IMR-90 (cell line): ENCODE measurements around the gene CHM. TPM values are rescaled to one million over a fixed set of nuclear protein-coding genes. Genes with fewer than 3 reads are reported as not detected.

ENCODE experiments used
- ATAC-seq: fragments of 200-7000 bp; cut with Tn5 transposase; 2 replicates; pipeline ENCODE4 v1.9.1; 2020; ENCODE audit warnings: low read depth, mild to moderate bottlenecking, moderate library complexity
- BruUV-seq: library from RNA; stranded (reverse); fragments of 400-500 nt; replicated peaks from 2 replicates; lab custom pipeline; 2021; lab: Mats Ljungman, UMichigan
- CTCF ChIA-PET: fragments of 300-600 bp; formaldehyde crosslinking; extraction: SDS; loops from one replicate; lab custom pipeline; 2021; ENCODE audit warnings: antibody characterized with exemption; lab: Yijun Ruan, JAX
- POLR2A ChIA-PET: fragments of 300-600 bp; sonication (Branson Sonifier 250); formaldehyde crosslinking; loops from one replicate; lab custom pipeline; 2022; ENCODE audit warnings: antibody characterized with exemption; ENCODE audit not compliant: unreplicated experiment; lab: Charles Lee
- DNase-seq: peaks from one replicate; pipeline ENCODE4 v3.0.0; 2013
- H2AFZ ChIP-seq: replicated peaks from 2 replicates; pipeline ENCODE3; 2013; ENCODE audit warnings: low read length, mild to moderate bottlenecking; ENCODE audit not compliant: poor library complexity
- H2AK5ac ChIP-seq: 2 replicates; pipeline ENCODE4 v1.6.1; 2013; ENCODE audit warnings: low read depth, low read length, inconsistent platforms
- H2AK9ac ChIP-seq: replicated peaks from 2 replicates; pipeline ENCODE3; 2013; ENCODE audit warnings: mild to moderate bottlenecking, low read depth, low read length, moderate library complexity; ENCODE audit not compliant: poor library complexity
- H2BK120ac ChIP-seq: 2 replicates; pipeline ENCODE4 v1.6.1; 2013; ENCODE audit warnings: low read depth, low read length, inconsistent platforms
- H2BK15ac ChIP-seq: 3 replicates; pipeline ENCODE4 v1.6.1; 2013; ENCODE audit warnings: low read depth, low read length, inconsistent platforms
- H2BK20ac ChIP-seq: 2 replicates; pipeline ENCODE4 v1.6.1; 2013; ENCODE audit warnings: low read depth, mild to moderate bottlenecking, inconsistent platforms, low read length, moderate library complexity
- H2BK5ac ChIP-seq: 2 replicates; pipeline ENCODE4 v1.6.1; 2013; ENCODE audit warnings: mild to moderate bottlenecking, low read depth, low read length, inconsistent platforms; ENCODE audit not compliant: poor library complexity, severe bottlenecking
- H3K14ac ChIP-seq: replicated peaks from 2 replicates; pipeline ENCODE4 v1.6.1; 2013; ENCODE audit warnings: low read depth, low read length, inconsistent platforms
- H3K18ac ChIP-seq: 2 replicates; pipeline ENCODE4 v1.6.1; 2013; ENCODE audit warnings: low read depth, low read length, control low read depth
- H3K23ac ChIP-seq: 2 replicates; pipeline ENCODE4 v1.6.1; 2013; ENCODE audit warnings: low read depth, low read length, inconsistent platforms
- H3K27ac ChIP-seq: 2 replicates; pipeline ENCODE4 v1.5.1; 2013; ENCODE audit warnings: mild to moderate bottlenecking, control low read depth, low read length; ENCODE audit not compliant: insufficient read depth
- H3K27me3 ChIP-seq: 2 replicates; pipeline ENCODE4 v1.6.1; 2013; ENCODE audit warnings: low read length; ENCODE audit not compliant: control insufficient read depth, insufficient read depth
- H3K36me3 ChIP-seq: 2 replicates; pipeline ENCODE4 v1.6.1; 2013; ENCODE audit warnings: low read length, mixed read lengths; ENCODE audit not compliant: control insufficient read depth, insufficient read depth
- H3K4ac ChIP-seq: 2 replicates; pipeline ENCODE4 v1.6.1; 2013; ENCODE audit warnings: low read depth, low read length, inconsistent platforms
- H3K4me1 ChIP-seq: 2 replicates; pipeline ENCODE4 v1.6.1; 2013; ENCODE audit warnings: low read length, mixed read lengths; ENCODE audit not compliant: control insufficient read depth, insufficient read depth
- H3K4me2 ChIP-seq: 2 replicates; pipeline ENCODE4 v1.6.1; 2013; ENCODE audit warnings: low read depth, mild to moderate bottlenecking, control low read depth, low read length, moderate library complexity
- H3K4me3 ChIP-seq: 2 replicates; pipeline ENCODE4 v1.5.1; 2013; ENCODE audit warnings: low read depth, mild to moderate bottlenecking, control low read depth, low read length, moderate library complexity; ENCODE audit not compliant: insufficient read depth
- H3K56ac ChIP-seq: 2 replicates; pipeline ENCODE4 v1.6.1; 2013; ENCODE audit warnings: low read length, inconsistent platforms; ENCODE audit not compliant: insufficient read depth; ENCODE audit errors: extremely low read depth
- H3K79me1 ChIP-seq, 2 experiments: 2 replicates each; pipeline ENCODE4 v1.6.1; 2013; ENCODE audit warnings: low read length in 2 of 2, inconsistent platforms in 1 of 2, low read depth in 1 of 2
- H3K9ac ChIP-seq: 2 replicates; pipeline ENCODE4 v1.6.1; 2013; ENCODE audit warnings: low read depth, low read length, control low read depth
- H3K9me1 ChIP-seq: 2 replicates; pipeline ENCODE4 v1.6.1; 2013; ENCODE audit warnings: low read length, inconsistent platforms; ENCODE audit not compliant: insufficient read depth
- H3K9me3 ChIP-seq: 2 replicates; pipeline ENCODE4 v1.6.1; 2013; ENCODE audit warnings: low read length; ENCODE audit not compliant: control insufficient read depth, insufficient read depth
- H4K20me1 ChIP-seq: 2 replicates; pipeline ENCODE4 v1.6.1; 2013; ENCODE audit warnings: low read length, inconsistent platforms; ENCODE audit not compliant: insufficient read depth
- H4K5ac ChIP-seq: 2 replicates; pipeline ENCODE4 v1.6.1; 2013; ENCODE audit warnings: mild to moderate bottlenecking, low read depth, low read length, control low read depth
- H4K8ac ChIP-seq, 2 experiments: 2 replicates each; pipeline ENCODE4 v1.6.1; 2013; ENCODE audit warnings: low read depth in 2 of 2, low read length in 2 of 2, control low read depth in 1 of 2, inconsistent platforms in 1 of 2
- H4K91ac ChIP-seq: 2 replicates; pipeline ENCODE4 v1.6.1; 2013; ENCODE audit warnings: low read depth, low read length, inconsistent platforms; ENCODE audit not compliant: insufficient read depth
- CEBPB ChIP-seq: IDR thresholded peaks from 2 replicates; pipeline ENCODE4 v1.6.1; 2012; ENCODE audit warnings: low read depth, low read length, improper control_type of control experiment
- MAFK ChIP-seq: IDR thresholded peaks from 2 replicates; pipeline ENCODE4 v1.6.1; 2012; ENCODE audit warnings: low read depth, low read length, improper control_type of control experiment
- RAD21 ChIP-seq: IDR thresholded peaks from 2 replicates; pipeline ENCODE4 v1.6.1; 2012; ENCODE audit warnings: low read length, improper control_type of control experiment
- USF2 ChIP-seq: fragments of 150-350 bp; IDR thresholded peaks from 2 replicates; pipeline ENCODE4 v1.6.1; 2017; ENCODE audit warnings: mild to moderate bottlenecking, antibody characterized with exemption, low read length, low read depth
- dilution Hi-C: fragments of 300-500 bp; cut with HindIII; formaldehyde crosslinking; loops from one replicate; pipeline ENCODE4 v1.14.3; 2018; ENCODE audit warnings: low sequenced_read_pairs; ENCODE audit not compliant: unreplicated experiment
- in situ Hi-C: fragments of 300-500 bp; cut with MboI; formaldehyde crosslinking; loops from 3 replicates; pipeline ENCODE4 v1.14.3; 2019; ENCODE audit warnings: low sequenced_read_pairs, inconsistent platforms, mixed read lengths
- intact Hi-C: fragments of 100-400 bp; cut with micrococcal nuclease; formaldehyde crosslinking; loops from 2 replicates; pipeline ENCODE4 v1.10.0; 2022
- polyA plus RNA-seq, 3 experiments: library from polyadenylated mRNA; depleted of rRNA; stranded (reverse); fragments of >200 nt; gene quantifications; 2 replicates each; pipeline ENCODE4 v1.2.3, GENCODE V29; 2012; ENCODE audit warnings: low replicate concordance in 1 of 3
- total RNA-seq: library from RNA; depleted of rRNA; stranded (reverse); fragments of >200 nt; gene quantifications from 2 replicates; pipeline ENCODE4 v1.2.3, GENCODE V29; 2012

The CHM gene
- total and polyA plus RNA-seq, 2 of the 4 experiments (the other 2 are of a cell fraction): 11.9 to 21.7 TPM

- H4K5ac ChIP-seq: no peak overlapping the region
Measured at GRCh38 chrX:85996555-85996954, 50.8 kb downstream of the CHM start.

More at GRCh38 chrX:85996555-85996954, 50.8 kb downstream of the CHM start:
- intact Hi-C loops: no loop called here
- Histone ChIP-seq H3K9me1 (peaks cover 2% of the 10 kb centered on the region; the same call in 1 of the 2 replicates), H2AK9ac (no peak overlapping the region), H4K8ac (no peak overlapping the region), H3K14ac (no peak overlapping the region), H4K91ac (no peak overlapping the region), H2AFZ (no peak overlapping the region), H3K9me3 (no peaks in the 10 kb centered on the region), H3K27ac (no peak overlapping the region), H2BK5ac (no peak overlapping the region), H3K9ac (no peak overlapping the region), H2BK120ac (no peak overlapping the region), H2BK20ac (no peak overlapping the region), H2BK15ac (no peak overlapping the region), H3K4me3 (no peak overlapping the region), H2AK5ac (no peak overlapping the region), H3K36me3 (no peaks in the 10 kb centered on the region), H3K4me1 (peaks cover 6% of the 10 kb centered on the region; the same call in 1 of the 2 replicates), H3K23ac (no peak overlapping the region), H3K27me3 (no peaks in the 10 kb centered on the region), H3K18ac (no peak overlapping the region), H4K20me1 (peaks cover 5% of the 10 kb centered on the region; the same call in 1 of the 2 replicates), H3K56ac (no peak overlapping the region), H3K4ac (no peak overlapping the region), H3K4me2 (no peak overlapping the region), H3K79me1 (peaks cover 6 to 32% of the 10 kb centered on the region in 2 experiments)
- dilution Hi-C loops: no loop called here
- ATAC-seq (no peak), DNase-seq (no peak)
- in situ Hi-C loops: no loop called here
- ChIA-PET CTCF (no interaction called here), POLR2A (no interaction called here)
- TF ChIP-seq MAFK (no peak), USF2 (no peak), RAD21 (no peak), CEBPB (no peak)
- BruUV-seq: no TSS peak
